Lower lobe of right lung (tissue), 2 donors: ENCODE data around the gene SLC24A3. TPM values are rescaled to one million over a fixed set of nuclear protein-coding genes. Genes with fewer than 3 reads are reported as not detected.

Experiments used
- ATAC-seq, 2 donors: fragments of 200-7000 bp; cut with Tn5 transposase; one replicate each; pipeline ENCODE4 v1.9.1; 2020 to 2022; ENCODE audit warnings: mild to moderate bottlenecking in 2 of 2, moderate library complexity in 2 of 2
- DNase-seq: peaks from one replicate; pipeline ENCODE4 v3.0.0-alpha.2; 2020
- H3K27ac ChIP-seq: fragments of 200-600 bp; one replicate; pipeline ENCODE4 v1.8.0; 2022
- H3K27me3 ChIP-seq: fragments of 200-600 bp; one replicate; pipeline ENCODE4 v1.8.0; 2022; ENCODE audit warnings: low read depth
- H3K36me3 ChIP-seq: fragments of 200-600 bp; one replicate; pipeline ENCODE4 v1.8.0; 2022; ENCODE audit warnings: mild to moderate bottlenecking
- H3K4me1 ChIP-seq: fragments of 200-600 bp; one replicate; pipeline ENCODE4 v1.8.0; 2022
- H3K4me3 ChIP-seq: fragments of 200-600 bp; one replicate; pipeline ENCODE4 v1.8.0; 2022; ENCODE audit warnings: mild to moderate bottlenecking
- H3K9me3 ChIP-seq: fragments of 200-600 bp; one replicate; pipeline ENCODE4 v1.8.0; 2022
- CTCF ChIP-seq: fragments of 200-600 bp; IDR thresholded peaks from one replicate; pipeline ENCODE4 v1.8.0; 2022; ENCODE audit warnings: antibody characterized with exemption, mild to moderate bottlenecking
- intact Hi-C: fragments of 100-400 bp; cut with DNase I; formaldehyde crosslinking; loops from one replicate; pipeline ENCODE4 v1.11.0; 2022
- total RNA-seq: library from RNA; stranded (reverse); fragmentation: NEBNext Ultra II Directional; extraction: Animal tissue kit (Norgen Biotek cat#: 25700); gene quantifications from one replicate; pipeline ENCODE4 v1.2.1, GENCODE V29; 2021
- donor health status: DM: no; HTN: yes; CAD: no; lungs with severe emphysema.

The SLC24A3 gene
- total RNA-seq, 1 donor from 2014 or later: 7.9 TPM

- TF ChIP-seq CTCF: no peak
- H3K36me3 ChIP-seq: no peaks in the 10 kb centered on the region
- intact Hi-C loops: loop anchor here (10.0 kb wide), 1 partner anchor 383 kb away; no protein-coding TSS in a partner anchor
These were observed 375.8 kb downstream of the SLC24A3 start for GRCh38 chr20:19588241-19588640.

GRCh38 chr20:19588732-19589131, 376.3 kb downstream of the SLC24A3 start:
- Histone ChIP-seq H3K4me3 (no peak overlapping the region), H3K4me1 (no peaks in the 10 kb centered on the region), H3K27ac (no peak overlapping the region), H3K27me3 (no peaks in the 10 kb centered on the region), H3K9me3 (no peaks in the 10 kb centered on the region), H3K36me3 (no peaks in the 10 kb centered on the region)
- no peak for DNase-seq
- intact Hi-C loops: loop anchor here (10.0 kb wide), 1 partner anchor 384 kb away; no protein-coding TSS in a partner anchor
- no peak for ATAC-seq
- TF ChIP-seq CTCF: no peak

More at GRCh38 chr20:19588241-19588640, 375.8 kb downstream of the SLC24A3 start:
- H3K4me1 ChIP-seq: no peaks in the 10 kb centered on the region
- H3K27me3 ChIP-seq: no peaks in the 10 kb centered on the region
- H3K4me3 ChIP-seq: no peak overlapping the region
- ATAC-seq (no peak), DNase-seq (no peak)
- no peak overlapping the region for H3K27ac ChIP-seq
- no peaks in the 10 kb centered on the region for H3K9me3 ChIP-seq

- H3K36me3 ChIP-seq: no peaks in the 10 kb centered on the region
- H3K9me3 ChIP-seq: no peaks in the 10 kb centered on the region
- H3K4me1 ChIP-seq: no peaks in the 10 kb centered on the region
- intact Hi-C loops: loop anchor here (10.0 kb wide), 1 partner anchor 385 kb away; no protein-coding TSS in a partner anchor
- no peaks in the 10 kb centered on the region for H3K27me3 ChIP-seq
- no peak overlapping the region for H3K4me3 ChIP-seq
- no peak for TF ChIP-seq CTCF
- H3K27ac ChIP-seq: no peak overlapping the region
- ATAC-seq (no peak), DNase-seq (no peak)
These were observed 377.4 kb downstream of the SLC24A3 start for GRCh38 chr20:19589787-19590362.

- DNase-seq (no peak), ATAC-seq (no peak)
- Histone ChIP-seq H3K4me1 (no peaks in the 10 kb centered on the region), H3K27ac (no peak overlapping the region), H3K36me3 (no peaks in the 10 kb centered on the region), H3K4me3 (no peak overlapping the region), H3K9me3 (no peaks in the 10 kb centered on the region), H3K27me3 (no peaks in the 10 kb centered on the region)
- intact Hi-C loops: no loop called here
- no peak for TF ChIP-seq CTCF
These were observed 377.9 kb downstream of the SLC24A3 start for GRCh38 chr20:19590382-19590781.

- Histone ChIP-seq H3K27ac (no peak overlapping the region), H3K4me1 (no peaks in the 10 kb centered on the region), H3K4me3 (no peak overlapping the region), H3K9me3 (no peaks in the 10 kb centered on the region), H3K27me3 (no peaks in the 10 kb centered on the region), H3K36me3 (no peaks in the 10 kb centered on the region)
- DNase-seq (no peak), ATAC-seq (no peak)
- intact Hi-C loops: no loop called here
- no peak for TF ChIP-seq CTCF
These were observed 381.3 kb downstream of the SLC24A3 start for GRCh38 chr20:19593762-19594161.
